Stimulated activated CD4-positive, alpha-beta T cell treated with anti-CD3 and anti-CD28 coated beads, Interleukin-1b, Interleukin-23, amount 100 ng/mL, for 24 hours (primary cell): ENCODE data around the gene GSK3B.

Experiments used
- DNase-seq, 4 experiments: peaks; one replicate each; pipeline ENCODE4 v3.0.0-alpha.2; 2020; ENCODE audit warnings: low read depth in 4 of 4, low spot score in 1 of 4

GSK3B gene

DNA sequence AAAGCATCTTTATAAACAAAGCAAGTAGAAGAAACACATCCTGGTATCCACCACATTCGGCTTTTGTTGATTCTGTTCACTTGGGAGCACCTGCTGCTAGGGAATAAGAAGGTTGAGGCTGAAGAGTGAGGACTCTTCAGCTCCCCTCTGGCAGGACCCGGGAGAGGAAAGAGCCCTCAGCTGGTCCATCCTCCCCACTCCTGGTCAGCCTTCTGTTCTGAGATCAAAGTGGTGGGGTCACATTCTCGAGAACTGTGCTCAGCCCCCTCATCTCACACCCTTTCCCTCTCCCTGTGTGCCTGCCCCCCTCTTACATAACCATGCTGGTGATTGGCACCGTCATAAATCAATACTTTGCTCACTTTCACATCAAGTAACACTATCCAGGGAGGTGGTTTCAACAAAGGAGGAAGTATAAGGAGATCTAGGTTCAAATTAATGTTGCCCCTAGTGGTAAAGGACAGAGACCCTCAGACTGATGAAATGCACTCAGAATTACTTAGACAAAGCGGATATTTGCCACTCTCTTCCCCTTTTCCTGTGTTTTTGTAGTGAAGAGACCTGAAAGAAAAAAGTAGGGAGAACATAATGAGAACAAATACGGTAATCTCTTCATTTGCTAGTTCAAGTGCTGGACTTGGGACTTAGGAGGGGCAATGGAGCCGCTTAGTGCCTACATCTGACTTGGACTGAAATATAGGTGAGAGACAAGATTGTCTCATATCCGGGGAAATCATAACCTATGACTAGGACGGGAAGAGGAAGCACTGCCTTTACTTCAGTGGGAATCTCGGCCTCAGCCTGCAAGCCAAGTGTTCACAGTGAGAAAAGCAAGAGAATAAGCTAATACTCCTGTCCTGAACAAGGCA lies 312.7 kb downstream of the GSK3B start, which contains the start of gene NR1I2:
Gene NR1I2 (plus strand): TSS at position 772 of the 869 bp plus-strand sequence.
- no peak for DNase-seq

DNA sequence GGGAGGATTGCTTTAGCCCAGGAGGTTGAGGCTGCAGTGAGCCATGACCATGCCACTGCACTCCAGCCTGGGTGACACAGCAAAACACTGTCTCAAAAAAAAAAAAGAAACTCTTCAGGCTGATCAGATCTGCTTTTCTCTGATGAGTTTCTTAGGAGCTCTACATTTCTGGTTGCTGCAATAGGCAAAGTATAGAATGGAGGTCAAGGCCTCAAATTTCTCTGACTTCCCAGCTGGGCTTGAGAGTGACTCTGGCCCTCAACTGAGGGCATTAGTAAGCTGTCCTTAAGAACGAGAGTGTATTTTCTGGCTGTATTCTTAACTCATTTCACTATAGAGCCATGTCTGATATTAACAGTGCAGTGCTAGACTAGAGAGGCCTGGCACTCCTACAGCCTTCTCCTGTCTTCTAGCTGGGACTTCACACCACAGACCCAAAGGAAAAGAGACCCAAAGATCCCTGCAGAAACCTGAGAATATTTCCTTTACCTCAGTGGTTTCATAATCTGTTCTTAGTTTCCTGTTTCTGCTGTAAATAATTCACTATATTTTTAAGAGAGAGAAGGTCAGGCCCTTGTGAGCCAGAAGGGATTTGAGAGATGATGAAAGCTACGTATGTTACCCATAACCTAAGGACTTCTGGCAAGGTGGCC lies 314.4 kb downstream of the GSK3B start:
- DNase-seq, result no peak

DNA sequence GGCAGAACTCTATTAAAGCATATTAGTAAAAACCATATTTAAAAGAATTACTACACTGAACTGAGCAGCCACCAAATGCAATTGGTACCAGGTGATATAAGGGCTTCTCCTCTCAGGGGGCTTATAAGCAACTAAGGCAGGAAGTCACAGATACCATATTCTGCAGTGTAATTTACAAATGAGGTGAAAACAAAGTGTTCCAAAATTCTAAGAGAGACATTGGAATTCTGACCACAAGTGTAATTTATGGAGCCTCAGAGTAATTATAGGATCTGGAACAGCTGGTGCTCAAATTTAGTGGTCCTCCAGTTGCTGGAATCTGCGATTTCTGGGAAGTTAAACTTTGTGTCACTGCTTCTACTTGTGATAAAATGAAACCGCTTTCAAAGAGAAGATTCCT lies 315.4 kb downstream of the GSK3B start:
- no peak for DNase-seq

DNA sequence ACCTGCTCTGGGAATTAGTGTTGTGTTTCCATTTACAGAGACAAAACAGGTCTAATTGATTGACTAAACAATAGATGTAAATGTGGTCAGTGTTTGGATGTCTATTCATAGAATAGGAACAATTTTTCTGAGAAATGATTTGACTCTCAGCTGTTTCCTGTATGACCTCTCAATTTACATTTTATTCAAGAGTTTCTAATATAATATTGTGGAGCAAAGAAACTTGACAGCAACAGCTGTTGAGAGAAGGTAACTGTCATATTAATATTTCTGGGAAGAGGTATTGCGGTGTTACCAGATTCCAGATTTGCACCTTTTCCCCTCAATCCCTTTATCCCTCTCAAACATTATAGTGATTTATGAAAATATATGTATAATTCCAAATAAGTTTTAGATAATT lies 316.1 kb downstream of the GSK3B start:
- DNase-seq, result no peak

DNA sequence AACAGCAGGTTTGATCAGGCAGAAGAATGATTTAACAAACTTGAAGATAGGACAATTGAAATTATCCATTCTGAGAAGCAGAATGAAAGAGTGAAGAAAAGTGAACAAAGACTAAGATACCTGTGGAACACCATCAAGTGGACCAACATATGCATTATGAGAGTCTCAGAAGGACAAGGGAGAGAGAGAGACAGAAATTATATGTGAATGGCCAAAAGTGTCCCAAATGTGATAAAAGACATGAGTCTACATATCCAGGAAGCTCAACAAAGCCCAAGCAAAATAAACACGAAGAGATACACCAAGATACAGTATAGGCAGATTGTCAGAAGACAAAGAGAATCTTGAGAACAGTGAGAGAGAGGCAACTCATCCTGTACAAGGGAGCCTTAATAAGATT lies 317.9 kb downstream of the GSK3B start:
- DNase-seq, result no peak

DNA sequence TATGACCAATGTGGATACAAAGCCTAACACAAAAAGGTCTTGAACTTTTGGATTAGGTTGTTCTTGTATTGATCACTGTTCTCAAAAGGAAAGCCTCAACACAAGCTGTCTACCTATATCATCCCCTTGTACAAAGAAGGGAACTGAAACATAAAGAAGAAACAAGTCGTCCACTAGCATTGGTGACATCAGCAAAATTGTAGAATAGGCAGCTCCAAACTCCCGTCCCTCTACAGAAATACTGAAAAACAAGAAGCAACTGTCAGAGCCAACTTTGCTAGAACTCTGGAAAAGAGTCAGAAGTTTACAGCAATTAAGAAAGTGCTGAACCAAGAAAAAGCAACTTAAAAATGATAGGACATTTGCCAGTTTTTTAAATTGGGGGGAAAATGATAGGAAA lies 319.8 kb downstream of the GSK3B start:
- no peak for DNase-seq
